Neural progenitor cell (in vitro differentiated cells): ENCODE results near the gene XG. TPM values are rescaled to one million over a fixed set of nuclear protein-coding genes. Genes with fewer than 3 reads are reported as not detected.

Source experiments
- DNase-seq: peaks from one replicate; pipeline ENCODE4 v3.0.0-alpha.2; 2016; ENCODE audit warnings: low spot score
- H2AFZ ChIP-seq: fragments of 200-600 bp; sonication (generic); replicated peaks from 2 replicates; pipeline ENCODE4 v1.6.1; 2016; ENCODE audit warnings: antibody characterized with exemption
- H3F3A ChIP-seq: fragments of 200-600 bp; sonication (generic); 2 replicates; pipeline ENCODE4 v1.6.1; 2016; ENCODE audit warnings: antibody characterized with exemption, low read depth
- H3K27ac ChIP-seq: fragments of 200-600 bp; sonication (generic); 2 replicates; pipeline ENCODE4 v1.5.1; 2016; ENCODE audit warnings: mild to moderate bottlenecking
- H3K27me3 ChIP-seq: fragments of 200-600 bp; sonication (generic); 2 replicates; pipeline ENCODE4 v1.6.1; 2016; ENCODE audit warnings: mild to moderate bottlenecking, moderate library complexity
- H3K36me3 ChIP-seq: fragments of 200-600 bp; sonication (generic); 2 replicates; pipeline ENCODE4 v1.5.1; 2016
- H3K4me1 ChIP-seq: fragments of 200-600 bp; sonication (generic); 2 replicates; pipeline ENCODE4 v1.6.1; 2016; ENCODE audit warnings: mixed run types
- H3K4me2 ChIP-seq: fragments of 200-600 bp; sonication (generic); 2 replicates; pipeline ENCODE4 v1.6.1; 2016
- H3K4me3 ChIP-seq: fragments of 200-600 bp; sonication (generic); 2 replicates; pipeline ENCODE4 v1.5.1; 2016
- H3K79me2 ChIP-seq: fragments of 200-600 bp; sonication (generic); 2 replicates; pipeline ENCODE4 v1.6.1; 2016; ENCODE audit warnings: low read depth
- H3K9ac ChIP-seq: fragments of 200-600 bp; sonication (generic); 2 replicates; pipeline ENCODE4 v1.6.1; 2016
- H3K9me3 ChIP-seq: fragments of 200-600 bp; sonication (generic); 2 replicates; pipeline ENCODE4 v1.5.1; 2016; ENCODE audit warnings: low read depth
- H4K20me1 ChIP-seq: fragments of 200-600 bp; sonication (generic); 2 replicates; pipeline ENCODE4 v1.6.1; 2016; ENCODE audit warnings: low read depth
- H3K27ac Mint-ChIP-seq: 3 replicates; pipeline ENCODE4 v1.8.0; 2021; ENCODE audit warnings: mixed read lengths
- H3K27me3 Mint-ChIP-seq: 2 replicates; pipeline ENCODE4 v1.8.0; 2022; ENCODE audit warnings: low read depth, mild to moderate bottlenecking, inconsistent platforms, moderate library complexity, mixed read lengths; ENCODE audit not compliant: insufficient read depth
- H3K36me3 Mint-ChIP-seq: 3 replicates; pipeline ENCODE4 v1.8.0; 2021; ENCODE audit warnings: mixed read lengths
- H3K4me1 Mint-ChIP-seq: 3 replicates; pipeline ENCODE4 v1.8.0; 2021; ENCODE audit warnings: mixed read lengths
- H3K4me3 Mint-ChIP-seq: 3 replicates; pipeline ENCODE4 v1.8.0; 2021; ENCODE audit warnings: mild to moderate bottlenecking, moderate library complexity, mixed read lengths
- H3K9me3 Mint-ChIP-seq: 3 replicates; pipeline ENCODE4 v1.8.0; 2020; ENCODE audit warnings: mixed read lengths
- EZH2 ChIP-seq: fragments of 200-600 bp; sonication (generic); IDR thresholded peaks from 2 replicates; pipeline ENCODE4 v1.6.1; 2017; ENCODE audit warnings: antibody characterized with exemption, mild to moderate bottlenecking, moderate library complexity
- EZH2phosphoT487 ChIP-seq: fragments of 200-600 bp; sonication (generic); IDR thresholded peaks from 2 replicates; pipeline ENCODE4 v1.6.1; 2017; ENCODE audit warnings: antibody characterized with exemption
- total RNA-seq: library from RNA; depleted of rRNA; stranded (reverse); fragments of >200 nt; gene quantifications from 2 replicates; pipeline ENCODE4 v1.2.3, GENCODE V29; 2015; ENCODE audit warnings: low replicate concordance
- TF ChIP-seq, protein P1 (sequence below): fragments of 200-600 bp; sonication (generic); IDR thresholded peaks from 2 replicates; pipeline ENCODE4 v1.5.1; 2017; ENCODE audit warnings: antibody characterized with exemption, mild to moderate bottlenecking

XG gene
- total RNA-seq, 1 donor from 2014 or later = not detected

DNA sequence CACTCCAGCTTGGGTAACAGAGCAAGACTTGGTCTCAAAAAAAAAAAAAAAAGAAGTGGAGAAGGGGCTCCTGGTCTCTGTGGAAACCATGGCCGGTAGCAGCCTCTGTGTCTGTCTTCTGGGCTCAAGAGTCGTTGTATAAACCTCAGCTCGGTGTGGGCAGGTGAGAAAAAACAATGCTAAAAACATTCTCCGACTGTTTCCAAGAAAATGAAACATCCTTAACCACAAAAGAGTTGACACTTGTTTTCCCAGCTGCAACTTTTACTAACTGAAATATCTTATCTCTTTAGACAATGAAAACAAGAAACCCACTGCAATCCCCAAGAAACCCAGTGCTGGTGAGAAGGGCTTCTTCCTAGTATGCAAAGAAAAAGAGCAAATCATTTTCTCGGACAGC lies 34.5 kb upstream of the XG start:
- Histone ChIP-seq H3K79me2 (no peaks in the 10 kb centered on the region), H3K9ac (no peak overlapping the region), H3K27ac (no peak overlapping the region), H2AFZ (no peak overlapping the region), H3K4me1 (no peaks in the 10 kb centered on the region), H3K4me3 (no peak overlapping the region), H4K20me1 (no peaks in the 10 kb centered on the region), H3F3A (peaks cover 6% of the 10 kb centered on the region), H3K4me2 (no peak overlapping the region), H3K27me3 (no peaks in the 10 kb centered on the region), H3K36me3 (no peaks in the 10 kb centered on the region), H3K9me3 (no peaks in the 10 kb centered on the region)
- no peak for DNase-seq
- no peak for TF ChIP-seq EZH2phosphoT487
- TF ChIP-seq EZH2 = no peak
- TF ChIP-seq, protein P1, sequence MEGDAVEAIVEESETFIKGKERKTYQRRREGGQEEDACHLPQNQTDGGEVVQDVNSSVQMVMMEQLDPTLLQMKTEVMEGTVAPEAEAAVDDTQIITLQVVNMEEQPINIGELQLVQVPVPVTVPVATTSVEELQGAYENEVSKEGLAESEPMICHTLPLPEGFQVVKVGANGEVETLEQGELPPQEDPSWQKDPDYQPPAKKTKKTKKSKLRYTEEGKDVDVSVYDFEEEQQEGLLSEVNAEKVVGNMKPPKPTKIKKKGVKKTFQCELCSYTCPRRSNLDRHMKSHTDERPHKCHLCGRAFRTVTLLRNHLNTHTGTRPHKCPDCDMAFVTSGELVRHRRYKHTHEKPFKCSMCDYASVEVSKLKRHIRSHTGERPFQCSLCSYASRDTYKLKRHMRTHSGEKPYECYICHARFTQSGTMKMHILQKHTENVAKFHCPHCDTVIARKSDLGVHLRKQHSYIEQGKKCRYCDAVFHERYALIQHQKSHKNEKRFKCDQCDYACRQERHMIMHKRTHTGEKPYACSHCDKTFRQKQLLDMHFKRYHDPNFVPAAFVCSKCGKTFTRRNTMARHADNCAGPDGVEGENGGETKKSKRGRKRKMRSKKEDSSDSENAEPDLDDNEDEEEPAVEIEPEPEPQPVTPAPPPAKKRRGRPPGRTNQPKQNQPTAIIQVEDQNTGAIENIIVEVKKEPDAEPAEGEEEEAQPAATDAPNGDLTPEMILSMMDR = no peak
- Mint-ChIP-seq H3K27ac (no peak overlapping the region), H3K4me3 (no peak overlapping the region), H3K9me3 (no peaks in the 10 kb centered on the region), H3K36me3 (peaks cover 37% of the 10 kb centered on the region), H3K27me3 (no peaks in the 10 kb centered on the region), H3K4me1 (no peaks in the 10 kb centered on the region)

DNA sequence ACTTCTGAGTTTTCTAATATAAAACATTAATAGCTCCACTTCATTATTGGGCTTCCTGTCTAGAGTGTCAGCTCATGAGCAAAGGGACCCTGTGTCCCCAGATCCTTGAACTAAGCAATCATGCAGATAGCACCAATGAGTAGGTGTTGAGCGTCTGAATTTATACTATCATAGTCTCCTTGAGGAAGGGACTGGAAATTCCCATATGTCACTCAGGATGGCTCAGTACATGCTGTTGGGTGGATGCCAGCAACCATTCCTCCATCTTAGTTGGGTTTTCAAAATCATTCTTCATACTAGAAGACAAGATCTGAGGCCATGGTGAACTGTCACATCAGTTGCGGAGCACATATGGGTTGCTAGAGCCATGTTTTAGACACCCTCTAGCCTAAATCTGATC lies 33.0 kb upstream of the XG start:
- H3F3A ChIP-seq = no peaks in the 10 kb centered on the region
- H3K27me3 ChIP-seq = no peaks in the 10 kb centered on the region
- H3K27ac ChIP-seq = no peak overlapping the region
- no peaks in the 10 kb centered on the region for H4K20me1 ChIP-seq
- no peak overlapping the region for H3K4me2 ChIP-seq
- peaks cover 44% of the 10 kb centered on the region for H3K36me3 Mint-ChIP-seq
- H3K4me3 ChIP-seq = no peak overlapping the region
- H3K79me2 ChIP-seq = no peaks in the 10 kb centered on the region
- H3K4me1 Mint-ChIP-seq = no peaks in the 10 kb centered on the region
- no peak overlapping the region for H3K9ac ChIP-seq
- TF ChIP-seq EZH2phosphoT487 (no peak), EZH2 (no peak)
- TF ChIP-seq, protein P1 = no peak
- H3K4me1 ChIP-seq = no peaks in the 10 kb centered on the region
- no peaks in the 10 kb centered on the region for H3K36me3 ChIP-seq
- H3K27ac Mint-ChIP-seq = no peak overlapping the region
- no peak overlapping the region for H3K4me3 Mint-ChIP-seq
- no peaks in the 10 kb centered on the region for H3K9me3 Mint-ChIP-seq
- no peaks in the 10 kb centered on the region for H3K9me3 ChIP-seq
- no peak overlapping the region for H2AFZ ChIP-seq
- DNase-seq = no peak
- no peaks in the 10 kb centered on the region for H3K27me3 Mint-ChIP-seq

DNA sequence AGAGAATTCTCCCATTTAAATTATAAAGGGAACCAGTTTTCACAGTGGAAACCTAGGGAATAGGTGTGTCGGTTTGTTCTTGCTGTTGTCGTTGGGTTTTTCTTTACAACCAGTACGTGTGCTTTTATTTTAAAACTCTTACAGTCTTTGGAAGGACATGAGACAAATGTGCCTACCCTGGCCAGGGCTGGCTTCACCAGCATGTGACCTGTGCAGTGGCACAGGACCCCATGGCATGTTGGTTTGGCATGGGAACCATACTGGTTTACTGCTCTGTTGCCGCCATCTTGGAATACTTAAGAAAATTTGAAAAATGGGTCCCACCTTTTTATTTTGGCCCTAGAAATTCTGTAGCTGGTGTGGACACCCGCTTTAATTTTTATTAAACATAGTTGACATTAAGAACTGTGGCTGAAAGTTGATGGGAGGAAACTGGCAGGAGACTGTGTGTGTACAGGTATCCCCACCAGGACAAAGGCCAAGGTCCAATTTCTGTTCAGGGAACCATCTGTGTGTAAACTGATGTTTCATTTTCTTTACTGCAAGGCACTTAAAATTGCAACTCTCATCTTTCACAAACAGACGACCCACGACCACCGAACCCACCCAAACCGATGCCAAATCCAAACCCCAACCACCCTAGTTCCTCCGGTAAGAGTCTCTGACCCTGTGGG lies 31.9 kb upstream of the XG start:
- H3K4me3 ChIP-seq = no peak overlapping the region
- no peak overlapping the region for H3K27ac ChIP-seq
- peaks cover 46% of the 10 kb centered on the region for H3K36me3 Mint-ChIP-seq
- no peak overlapping the region for H3K4me2 ChIP-seq
- H3K27me3 ChIP-seq = no peaks in the 10 kb centered on the region
- H3K79me2 ChIP-seq = no peaks in the 10 kb centered on the region
- H2AFZ ChIP-seq = no peak overlapping the region
- no peaks in the 10 kb centered on the region for H3K27me3 Mint-ChIP-seq
- no peak overlapping the region for H3K27ac Mint-ChIP-seq
- DNase-seq = no peak
- H3K4me1 Mint-ChIP-seq = no peaks in the 10 kb centered on the region
- TF ChIP-seq EZH2phosphoT487 (no peak), EZH2 (no peak)
- TF ChIP-seq, protein P1 = no peak
- H3K9me3 Mint-ChIP-seq = no peaks in the 10 kb centered on the region
- no peaks in the 10 kb centered on the region for H3K4me1 ChIP-seq
- H4K20me1 ChIP-seq = no peaks in the 10 kb centered on the region
- no peak overlapping the region for H3K4me3 Mint-ChIP-seq
- no peak overlapping the region for H3K9ac ChIP-seq
- no peaks in the 10 kb centered on the region for H3K36me3 ChIP-seq
- H3K9me3 ChIP-seq = no peaks in the 10 kb centered on the region
- H3F3A ChIP-seq = no peaks in the 10 kb centered on the region
